ENCODE data around the gene CCSER2. TPM values are rescaled to one million over a fixed set of nuclear protein-coding genes. Genes with fewer than 3 reads are reported as not detected.

The CCSER2 gene
- total RNA-seq, 4 donors from 2014 or later: 43.9 to 71.9 (median 51.4) TPM

DNA sequence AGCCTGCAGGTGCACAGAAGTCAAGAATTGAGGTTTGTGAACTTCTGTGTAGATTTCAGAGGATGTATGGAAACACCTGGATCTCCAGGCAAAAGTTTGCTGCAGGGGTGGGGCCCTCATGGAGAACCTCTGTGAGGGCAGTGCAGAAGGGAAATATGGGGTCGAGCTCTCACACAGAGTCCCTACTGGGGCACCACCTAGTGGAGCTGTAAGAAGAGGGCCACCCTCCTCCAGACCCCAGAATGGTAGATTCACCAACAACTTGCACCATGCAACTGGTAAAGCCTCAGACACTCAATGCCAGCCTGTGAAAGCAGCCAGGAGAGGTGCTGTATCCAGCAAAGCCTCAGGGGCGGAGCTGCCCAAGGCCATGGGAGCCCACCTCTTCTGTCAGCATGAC is 205.8 kb downstream of the CCSER2 start:
- DNase-seq (ENCODE audit: low spot score in 2 of 2): no peak
- no peaks in the 10 kb centered on the region for H3K9me3 ChIP-seq
- no peaks in the 10 kb centered on the region for H3K36me3 ChIP-seq
- TF ChIP-seq, protein P1, sequence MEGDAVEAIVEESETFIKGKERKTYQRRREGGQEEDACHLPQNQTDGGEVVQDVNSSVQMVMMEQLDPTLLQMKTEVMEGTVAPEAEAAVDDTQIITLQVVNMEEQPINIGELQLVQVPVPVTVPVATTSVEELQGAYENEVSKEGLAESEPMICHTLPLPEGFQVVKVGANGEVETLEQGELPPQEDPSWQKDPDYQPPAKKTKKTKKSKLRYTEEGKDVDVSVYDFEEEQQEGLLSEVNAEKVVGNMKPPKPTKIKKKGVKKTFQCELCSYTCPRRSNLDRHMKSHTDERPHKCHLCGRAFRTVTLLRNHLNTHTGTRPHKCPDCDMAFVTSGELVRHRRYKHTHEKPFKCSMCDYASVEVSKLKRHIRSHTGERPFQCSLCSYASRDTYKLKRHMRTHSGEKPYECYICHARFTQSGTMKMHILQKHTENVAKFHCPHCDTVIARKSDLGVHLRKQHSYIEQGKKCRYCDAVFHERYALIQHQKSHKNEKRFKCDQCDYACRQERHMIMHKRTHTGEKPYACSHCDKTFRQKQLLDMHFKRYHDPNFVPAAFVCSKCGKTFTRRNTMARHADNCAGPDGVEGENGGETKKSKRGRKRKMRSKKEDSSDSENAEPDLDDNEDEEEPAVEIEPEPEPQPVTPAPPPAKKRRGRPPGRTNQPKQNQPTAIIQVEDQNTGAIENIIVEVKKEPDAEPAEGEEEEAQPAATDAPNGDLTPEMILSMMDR (IDR thresholded peaks at IDR 0.05): no peak
- TF ChIP-seq POLR2A (IDR thresholded peaks at IDR 0.05) (no peak), EP300 (IDR thresholded peaks at IDR 0.05) (no peak)
- no peaks in the 10 kb centered on the region for H3K27me3 ChIP-seq
- peaks cover 0 to 6% (median 2%) of the 10 kb centered on the region in 4 donors for H3K4me1 ChIP-seq
- no peak overlapping the region for H3K4me3 ChIP-seq
- no peak overlapping the region for H3K27ac ChIP-seq
- WGBS, 2 donors: 18 to 63% methylated on average over 1 to 2 of the region's 2 CpGs

GRCh38 chr10:84537447-84537931 is 209.1 kb downstream of the CCSER2 start:
- H3K4me1 ChIP-seq: peaks cover 0 to 16% (median 3%) of the 10 kb centered on the region in 4 donors
- H3K36me3 ChIP-seq: no peaks in the 10 kb centered on the region
- TF ChIP-seq, protein P1 (IDR thresholded peaks at IDR 0.05): peak; percentile 75 to 90 (median 82)
- TF ChIP-seq POLR2A (IDR thresholded peaks at IDR 0.05): no peak
- TF ChIP-seq EP300 (IDR thresholded peaks at IDR 0.05): no peak
- H3K27ac ChIP-seq: no peak overlapping the region
- no peaks in the 10 kb centered on the region for H3K9me3 ChIP-seq
- H3K27me3 ChIP-seq: peaks cover 0 to 16% of the 10 kb centered on the region in 2 donors
- 12% methylated on average over 8 of the region's 8 CpGs for whole genome bisulfite sequencing, 2 donors
- peak in 1 of 2 donors; percentile 50 for DNase-seq (ENCODE audit: low spot score in 2 of 2)
- H3K4me3 ChIP-seq: no peak overlapping the region

DNA sequence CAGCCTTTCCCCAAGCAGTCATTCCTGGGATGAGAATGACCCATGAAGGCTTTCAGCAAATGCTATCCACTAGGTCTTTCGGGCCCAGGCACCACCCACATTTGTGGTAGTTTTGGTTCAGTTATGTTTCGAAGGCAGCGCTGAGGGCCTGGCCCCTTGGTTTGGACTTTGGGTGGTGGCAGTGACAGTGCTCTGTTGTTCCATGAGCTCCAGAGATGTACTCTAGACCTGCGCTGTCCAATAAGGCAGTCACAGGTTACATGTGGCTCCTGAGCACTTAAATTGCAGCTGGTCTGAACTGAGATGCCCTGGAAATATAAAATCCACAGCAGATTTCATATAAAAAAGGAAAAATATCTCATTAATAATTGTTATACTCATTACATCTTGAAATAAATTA is 209.6 kb downstream of the CCSER2 start:
- H3K9me3 ChIP-seq: no peaks in the 10 kb centered on the region
- H3K27me3 ChIP-seq: peaks cover 0 to 16% of the 10 kb centered on the region in 2 donors
- DNase-seq (ENCODE audit: low spot score in 2 of 2): no peak
- H3K4me3 ChIP-seq: no peak overlapping the region
- 89 to 98% methylated on average over 4 of the region's 4 CpGs for WGBS, 2 donors
- peaks cover 0 to 16% (median 3%) of the 10 kb centered on the region in 4 donors for H3K4me1 ChIP-seq
- TF ChIP-seq POLR2A (IDR thresholded peaks at IDR 0.05) (no peak), EP300 (IDR thresholded peaks at IDR 0.05) (no peak)
- TF ChIP-seq, protein P1 (IDR thresholded peaks at IDR 0.05): no peak
- H3K36me3 ChIP-seq: no peaks in the 10 kb centered on the region
- no peak overlapping the region for H3K27ac ChIP-seq

- Histone ChIP-seq H3K27me3 (peaks cover 0 to 16% of the 10 kb centered on the region in 2 donors), H3K9me3 (no peaks in the 10 kb centered on the region), H3K4me1 (peaks cover 0 to 16% (median 3%) of the 10 kb centered on the region in 4 donors), H3K27ac (no peak overlapping the region), H3K36me3 (no peaks in the 10 kb centered on the region), H3K4me3 (no peak overlapping the region)
- WGBS, 2 donors: 71 to 77% methylated on average over 3 of the region's 3 CpGs
- no peak for DNase-seq (ENCODE audit: low spot score in 2 of 2)
- TF ChIP-seq, protein P1 (IDR thresholded peaks at IDR 0.05): no peak
- TF ChIP-seq POLR2A (IDR thresholded peaks at IDR 0.05) (no peak), EP300 (IDR thresholded peaks at IDR 0.05) (no peak)
Observed at GRCh38 chr10:84539216-84539615, 210.8 kb downstream of the CCSER2 start.

DNA sequence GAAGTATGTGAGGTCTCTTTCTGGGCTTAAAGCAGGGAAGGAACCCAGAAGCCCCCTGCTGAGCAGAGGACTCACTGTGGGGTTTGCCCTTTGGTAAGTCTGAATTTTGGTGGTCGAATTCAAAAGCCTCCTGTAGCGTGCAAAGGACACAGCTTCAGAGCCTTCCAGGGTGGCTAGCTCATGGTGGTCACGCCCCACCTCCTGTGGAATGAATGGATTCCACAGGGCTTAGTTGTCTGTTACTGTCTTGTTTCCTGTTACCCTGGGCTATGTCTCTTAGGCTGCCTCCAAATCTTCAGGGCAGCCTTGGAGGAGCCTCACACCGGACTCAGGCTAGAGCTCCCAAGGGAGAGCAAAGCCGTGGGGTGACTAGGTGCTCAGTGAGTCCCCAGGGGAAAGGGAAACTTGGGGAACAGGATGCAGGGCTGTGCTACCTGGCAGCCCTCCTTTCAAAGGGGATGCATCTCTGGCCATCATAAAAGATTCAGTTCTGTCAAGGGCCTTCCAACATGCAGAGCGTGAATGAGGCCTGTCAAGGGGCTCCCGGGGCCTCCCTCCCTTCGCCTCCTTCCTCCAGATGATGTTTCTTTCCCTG is 211.7 kb downstream of the CCSER2 start:
- TF ChIP-seq POLR2A (IDR thresholded peaks at IDR 0.05) (no peak), EP300 (IDR thresholded peaks at IDR 0.05) (no peak)
- TF ChIP-seq, protein P1 (IDR thresholded peaks at IDR 0.05): no peak
- WGBS, 2 donors: 28 to 33% methylated on average over 7 to 8 of the region's 8 CpGs
- peak overlapping the region in 2 of 4 donors; percentile 13 to 48 for H3K4me3 ChIP-seq

More for the DNA sequence above, 211.7 kb downstream of the CCSER2 start:
- Histone ChIP-seq H3K4me1 (peaks cover 0 to 16% (median 3%) of the 10 kb centered on the region in 4 donors), H3K9me3 (no peaks in the 10 kb centered on the region), H3K27me3 (peaks cover 0 to 16% of the 10 kb centered on the region in 2 donors), H3K27ac (no peak overlapping the region), H3K36me3 (no peaks in the 10 kb centered on the region)
- no peak for DNase-seq (ENCODE audit: low spot score in 2 of 2)

All from tibial nerve (tissue), 4 donors.